ENCODE data around the gene FAM20C.
"Not testable (repeated sequence)": the region's sequence is repeated elsewhere in the genome, so short reads cannot be mapped to it uniquely, and the experiment has no call there.

Gene FAM20C

GRCh38 chr7:228610-229009 lies 36.2 kb downstream of the FAM20C start:
- DNase-seq (ENCODE audit: low spot score) = no peak

GRCh38 chr7:229184-229964 lies 37.0 kb downstream of the FAM20C start:
- DNase-seq (ENCODE audit: low spot score) = no peak

- no peak for DNase-seq (ENCODE audit: low spot score)
These were observed 37.9 kb downstream of the FAM20C start for GRCh38 chr7:230274-230673.

- DNase-seq (ENCODE audit: low spot score) = no peak
These were observed 38.9 kb downstream of the FAM20C start for GRCh38 chr7:231030-231857.

- DNase-seq (ENCODE audit: low spot score) = no peak
These were observed 39.5 kb downstream of the FAM20C start for GRCh38 chr7:231858-232246.

GRCh38 chr7:232410-233248 lies 40.3 kb downstream of the FAM20C start:
- DNase-seq (ENCODE audit: low spot score) = no peak

GRCh38 chr7:233249-234035 lies 41.1 kb downstream of the FAM20C start:
- DNase-seq (ENCODE audit: low spot score) = no peak

GRCh38 chr7:234051-234707 lies 41.8 kb downstream of the FAM20C start:
- DNase-seq (ENCODE audit: low spot score) = no peak

- no peak for DNase-seq (ENCODE audit: low spot score)
These were observed 42.6 kb downstream of the FAM20C start for GRCh38 chr7:234708-235553.

- no peak for DNase-seq (ENCODE audit: low spot score)
These were observed 43.4 kb downstream of the FAM20C start for GRCh38 chr7:235576-236395.

- DNase-seq (ENCODE audit: low spot score) = no peak
These were observed 44.6 kb downstream of the FAM20C start for GRCh38 chr7:236967-237366.

- DNase-seq (ENCODE audit: low spot score) = no peak
These were observed 45.0 kb downstream of the FAM20C start for GRCh38 chr7:237385-237784.

- no peak for DNase-seq (ENCODE audit: low spot score)
These were observed 47.8 kb downstream of the FAM20C start for GRCh38 chr7:240146-240676.

GRCh38 chr7:240887-241421 lies 48.6 kb downstream of the FAM20C start:
- no peak for DNase-seq (ENCODE audit: low spot score)

- no peak for DNase-seq (ENCODE audit: low spot score)
These were observed 49.1 kb downstream of the FAM20C start for GRCh38 chr7:241513-241912.

GRCh38 chr7:242826-243579 lies 50.6 kb downstream of the FAM20C start:
- DNase-seq (ENCODE audit: low spot score) = not testable (repeated sequence)

GRCh38 chr7:243580-243978 lies 51.2 kb downstream of the FAM20C start:
- not testable (repeated sequence) for DNase-seq (ENCODE audit: low spot score)

GRCh38 chr7:244974-245373 lies 52.6 kb downstream of the FAM20C start:
- no peak for DNase-seq (ENCODE audit: low spot score)
